Epidermal melanocyte (primary cell): ENCODE results near the gene EXOSC5.
"Not testable (repeated sequence)": the region's sequence is repeated elsewhere in the genome, so short reads cannot be mapped to it uniquely, and the experiment has no call there.

Experiments used
- DNase-seq: peaks from one replicate; pipeline ENCODE4 v3.0.0; 2011; ENCODE audit warnings: low spot score; ENCODE audit not compliant: insufficient read length

Gene EXOSC5

DNA sequence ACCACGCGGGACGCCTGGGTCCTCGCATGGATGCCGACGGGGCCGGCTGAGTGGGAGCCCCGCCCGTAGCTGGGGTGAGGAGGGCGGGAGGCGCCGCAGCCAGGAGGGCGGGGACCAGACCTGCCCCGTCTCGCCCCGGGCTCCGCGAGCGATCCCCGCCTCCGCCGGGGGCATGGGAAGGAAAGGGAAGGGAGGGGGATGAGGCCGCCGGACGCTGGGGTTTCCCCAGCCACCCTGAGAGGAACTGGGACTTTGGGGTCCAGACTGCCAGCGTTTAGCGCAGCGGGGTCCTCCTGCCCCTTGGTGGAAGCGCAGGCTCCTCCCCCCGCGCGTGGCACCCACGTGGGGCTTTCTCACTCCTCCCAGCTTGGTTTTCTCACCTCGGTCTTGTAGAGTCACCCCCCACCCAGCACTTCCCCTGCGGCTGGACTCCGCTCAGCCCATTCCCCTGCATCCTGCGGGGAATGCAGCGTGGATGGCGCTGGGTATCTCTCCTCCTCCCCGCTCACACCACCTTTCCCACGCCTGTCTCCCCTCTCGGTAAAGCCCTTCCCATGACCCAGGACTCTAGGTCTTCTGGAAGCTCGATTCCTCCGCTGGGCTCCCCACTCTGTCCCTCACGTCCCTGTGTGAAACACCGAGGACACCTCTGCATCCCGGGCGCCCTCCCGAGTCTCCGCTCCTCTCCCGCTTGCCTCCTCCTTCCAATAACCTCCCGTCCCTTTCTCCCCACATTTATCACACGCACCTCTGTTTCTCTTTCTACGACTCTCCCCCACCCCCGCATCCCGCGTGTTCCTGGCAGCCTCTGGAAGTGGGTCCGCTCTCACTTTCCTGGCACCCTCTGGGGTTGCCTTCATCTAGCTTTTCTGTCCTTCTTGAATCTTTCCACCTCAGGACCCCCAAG lies 45.6 kb downstream of the EXOSC5 start:
- DNase-seq = peak; percentile 46

DNA sequence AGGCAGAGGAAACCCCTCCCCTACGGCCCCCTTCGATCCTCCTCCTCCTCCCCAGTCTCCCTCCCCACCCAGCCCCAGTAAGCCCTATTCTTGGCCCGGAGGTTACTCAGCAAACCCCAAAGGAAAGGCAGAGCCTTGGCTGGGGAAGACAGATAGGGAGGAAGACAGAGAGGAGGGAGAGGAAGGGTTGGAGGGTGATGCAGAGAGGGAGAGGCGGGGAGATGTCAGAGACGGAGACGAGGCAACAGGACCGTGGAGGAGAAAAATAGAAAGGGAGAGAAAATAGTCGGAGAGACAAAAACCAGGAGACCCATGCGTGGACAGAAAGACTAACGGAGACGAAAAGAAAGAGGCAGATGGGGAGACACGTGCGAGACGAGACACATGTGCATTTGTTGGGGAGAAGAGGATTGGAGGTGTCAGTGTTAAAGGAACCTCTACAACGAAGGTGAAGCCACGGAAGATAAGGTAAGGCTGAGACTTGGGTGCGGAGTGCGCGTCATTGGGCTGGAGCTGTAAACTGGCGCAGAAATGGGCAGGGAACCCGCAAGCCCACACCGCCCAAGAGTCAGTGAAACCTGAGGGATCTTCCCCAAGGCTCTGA lies 46.3 kb downstream of the EXOSC5 start:
- DNase-seq = no peak

DNA sequence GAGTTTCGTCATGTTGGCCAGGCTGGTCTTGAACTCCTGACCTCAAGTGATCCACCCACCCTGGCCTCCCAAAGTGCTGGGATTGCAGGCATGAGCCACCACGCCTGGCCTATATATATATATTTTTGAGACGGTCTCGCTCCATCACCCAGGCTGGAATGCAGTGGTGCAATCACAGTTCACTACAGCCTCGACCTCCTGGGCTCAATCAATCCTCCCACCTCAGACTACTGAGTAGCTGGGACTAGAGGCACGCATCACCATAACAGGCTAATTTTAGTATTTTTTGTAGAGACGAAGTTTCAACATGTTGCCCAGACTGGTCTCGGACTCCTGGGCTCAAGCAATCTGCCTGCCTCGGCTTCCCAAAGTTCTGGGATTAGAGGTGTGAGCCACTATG lies 50.2 kb downstream of the EXOSC5 start:
- not testable (repeated sequence) for DNase-seq

DNA sequence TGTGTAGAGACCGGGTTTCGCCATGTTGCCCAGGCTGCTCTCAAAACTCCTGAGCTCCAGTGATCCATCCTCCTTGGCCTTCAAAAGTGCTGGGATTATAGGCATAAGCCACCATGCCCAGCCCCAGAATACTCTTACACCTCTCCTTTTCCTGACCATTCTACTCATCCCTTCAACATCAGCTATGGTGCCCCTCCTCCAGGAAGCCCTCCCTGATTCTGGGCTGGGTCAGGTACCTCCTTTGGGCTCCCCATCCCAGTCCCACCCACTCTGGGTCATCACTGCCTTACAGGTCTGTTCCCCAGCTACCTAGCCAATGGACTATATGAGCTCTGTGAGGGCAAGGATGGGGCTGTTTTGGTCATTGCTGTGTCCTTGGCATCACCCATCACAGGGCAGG lies 53.0 kb downstream of the EXOSC5 start:
- no peak for DNase-seq

DNA sequence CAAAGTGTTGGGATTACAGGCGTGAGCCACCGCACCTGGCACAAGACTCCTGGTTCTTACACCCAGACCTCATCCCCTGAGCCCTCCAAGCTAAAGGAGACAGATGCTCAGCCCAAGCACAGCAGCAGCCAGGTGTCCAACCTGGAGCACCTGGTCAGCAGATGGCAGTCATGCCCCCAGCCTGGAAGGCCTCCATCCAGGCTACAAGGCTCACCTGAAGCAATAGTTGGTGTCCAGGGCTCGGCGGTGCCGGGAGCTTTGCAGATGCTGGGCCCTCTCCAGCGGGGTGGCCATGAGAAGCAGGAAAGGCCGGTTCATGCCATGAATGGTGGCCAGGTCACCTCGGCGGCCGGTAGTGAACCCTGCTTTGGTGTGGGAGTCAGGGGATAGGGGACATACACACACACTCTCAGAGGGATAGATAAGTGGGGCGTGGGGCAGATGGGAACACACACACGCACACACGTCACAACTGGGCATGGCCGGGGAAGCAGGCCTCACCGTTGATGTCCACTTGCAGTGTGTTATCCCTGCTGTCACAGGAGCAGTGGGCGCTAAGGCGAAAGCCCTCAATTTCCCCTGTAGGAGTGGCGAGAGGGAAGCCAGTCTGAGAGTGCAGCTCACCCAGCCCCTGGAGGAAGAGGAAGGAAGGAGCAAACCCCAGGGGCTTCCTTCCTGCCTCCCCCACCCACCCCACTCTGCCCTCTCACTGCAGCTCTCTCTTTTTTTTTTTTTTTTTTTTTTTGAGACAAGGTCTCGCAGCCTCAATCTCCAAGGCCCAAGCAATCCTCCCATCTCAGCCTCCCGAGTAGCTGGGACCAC lies 55.3 kb downstream of the EXOSC5 start:
- no peak for DNase-seq

DNA sequence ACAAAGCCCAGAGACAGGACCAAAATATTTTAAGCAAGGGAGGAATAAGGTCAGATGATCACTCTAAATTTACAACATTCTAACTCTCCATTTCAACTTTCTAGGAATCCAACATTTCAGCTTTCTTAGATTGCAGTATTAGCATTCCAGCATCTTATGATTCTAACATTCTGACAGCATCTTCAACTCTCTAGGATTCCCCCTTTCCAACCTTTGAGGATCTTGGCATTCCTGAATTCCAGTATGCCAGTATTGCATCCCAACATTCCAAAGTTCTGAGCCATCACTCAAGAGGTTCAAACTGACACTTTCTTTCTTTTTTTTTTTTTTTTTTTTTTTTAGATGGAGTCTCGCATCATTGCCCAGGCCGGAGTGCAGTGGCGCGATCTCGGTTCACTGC lies 57.2 kb downstream of the EXOSC5 start:
- DNase-seq = no peak
